Endometrium (tissue), 2 donors: ENCODE results near the gene WDPCP.
"Not testable (repeated sequence)": the region's sequence is repeated elsewhere in the genome, so short reads cannot be mapped to it uniquely, and the experiment has no call there.

Source experiments
- FAIRE-seq: peaks from 2 replicates; lab custom pipeline; 2012; peaks lifted over from hg19 to GRCh38; lab: Jason Lieb, UNC
- donor health status: control.
- donor health status: control.

Gene WDPCP

DNA sequence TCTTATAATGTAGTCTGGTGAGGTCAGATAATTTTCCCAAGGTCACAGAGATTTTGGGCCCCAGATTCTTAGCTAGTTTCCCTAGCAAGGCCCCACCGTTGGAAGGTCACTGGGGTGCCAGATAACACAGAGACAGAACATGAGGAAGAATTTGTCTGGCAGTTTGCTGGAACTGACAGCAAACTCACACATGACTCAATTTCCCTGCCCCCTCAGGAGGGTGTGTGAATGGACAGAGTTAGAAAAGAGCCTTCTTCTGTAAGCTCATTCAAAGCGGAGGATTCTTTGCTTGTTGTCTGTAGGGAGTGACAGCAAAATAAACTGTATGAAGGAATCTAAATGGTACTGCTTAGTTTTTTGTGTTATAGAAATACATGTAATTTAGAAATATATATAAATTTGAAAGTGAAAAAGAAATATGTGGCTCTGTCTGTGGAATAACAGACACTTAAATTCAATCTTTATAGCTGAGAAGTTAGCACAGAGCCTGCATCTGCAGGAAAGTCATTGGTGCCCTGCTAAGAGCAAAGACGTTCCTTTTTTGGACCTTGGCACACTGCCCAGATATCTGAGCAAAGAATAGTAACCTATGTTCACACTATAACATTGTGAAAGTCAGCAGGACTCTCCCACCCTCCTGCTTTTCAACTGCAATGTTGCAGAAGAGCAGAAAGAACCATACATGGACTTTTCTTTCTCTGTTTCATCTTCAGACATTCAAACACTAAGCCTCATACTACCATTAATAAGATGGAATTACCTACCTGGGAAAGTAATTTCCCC is 2.5 kb upstream of the WDPCP start:
- FAIRE-seq, result no peak

DNA sequence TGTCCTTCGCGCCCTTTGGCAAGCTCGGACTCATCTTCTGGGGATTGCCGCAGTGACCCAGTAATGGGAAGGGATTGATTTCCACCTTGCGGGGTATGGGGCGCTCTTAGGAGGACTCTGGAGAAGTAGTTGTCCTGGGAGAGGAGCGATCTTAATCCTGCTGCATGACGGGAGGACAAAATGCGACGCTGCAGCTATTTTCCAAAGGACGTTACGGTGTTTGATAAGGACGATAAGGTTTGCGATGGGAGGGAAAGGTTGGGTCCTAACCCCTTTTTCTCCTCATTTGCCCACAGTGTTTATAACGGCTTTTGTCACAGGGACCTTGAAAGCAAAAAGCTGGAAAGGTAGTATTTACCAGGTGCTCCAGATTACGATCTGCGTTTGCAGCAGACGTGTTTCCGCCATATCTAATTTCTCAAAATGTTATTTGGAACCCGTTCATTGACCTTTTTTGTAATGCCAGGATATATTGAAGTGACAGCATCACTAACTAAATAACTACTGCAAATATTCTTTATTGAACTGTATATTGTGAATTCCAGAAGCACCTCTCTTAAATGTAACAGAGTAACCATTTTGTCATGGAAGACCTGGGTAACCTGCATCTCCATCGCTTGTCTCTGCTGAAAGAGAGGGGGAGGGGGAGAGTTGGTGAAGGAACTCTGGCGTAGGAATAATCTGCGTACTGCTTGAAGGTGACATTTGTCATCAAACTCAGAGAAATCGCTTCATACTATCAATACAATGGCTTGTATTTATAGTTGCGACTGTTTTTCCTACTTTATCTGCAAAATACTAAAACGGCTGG is 1.1 kb upstream of the WDPCP start:
- FAIRE-seq, result no peak

DNA sequence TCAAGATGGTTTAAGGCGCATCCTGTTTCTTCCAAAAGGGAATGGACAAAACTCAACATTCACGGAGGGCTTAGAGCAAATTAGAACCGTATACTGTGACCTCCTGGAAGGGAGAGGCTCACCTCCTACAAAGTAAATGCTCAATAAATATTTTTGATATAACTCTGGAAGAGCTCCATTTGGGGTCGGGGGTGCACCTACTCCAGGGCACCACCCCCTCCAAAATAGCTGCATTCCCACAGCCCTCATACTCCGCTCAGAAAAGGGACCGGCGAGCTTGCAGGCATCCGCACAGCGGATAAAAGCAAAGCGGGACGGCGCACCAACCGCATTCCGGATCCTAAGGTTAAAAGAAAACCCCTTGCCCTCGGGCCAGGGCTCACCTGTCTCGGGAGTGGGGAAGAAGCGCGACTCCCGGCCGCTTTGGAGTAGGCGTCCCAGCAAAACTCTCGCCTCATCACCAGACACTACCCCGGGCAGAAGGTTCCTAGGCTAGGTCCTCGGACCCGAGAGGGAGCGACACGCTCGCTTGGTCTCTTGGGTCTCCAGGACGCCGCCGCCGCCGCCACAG is 378 bp downstream of the WDPCP start:
- FAIRE-seq, result no peak

DNA sequence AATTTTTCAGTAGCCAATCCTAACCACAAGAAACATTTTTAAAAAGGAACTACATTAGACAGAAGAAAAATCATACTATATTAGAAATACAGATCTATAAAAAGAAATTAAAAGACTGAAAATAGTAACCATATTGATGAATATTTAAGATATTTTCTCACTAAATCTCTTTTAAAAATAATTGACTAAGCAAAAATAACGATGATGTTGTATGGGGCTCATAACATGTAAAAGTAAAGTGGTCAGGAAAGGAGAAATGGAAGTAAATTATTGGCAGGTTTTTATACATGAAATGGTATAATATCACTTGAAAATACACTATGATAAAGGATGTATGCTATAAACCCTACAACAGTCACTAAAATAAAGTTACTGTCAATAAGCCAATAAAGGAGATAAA is 5.4 kb downstream of the WDPCP start:
- FAIRE-seq, result no peak

DNA sequence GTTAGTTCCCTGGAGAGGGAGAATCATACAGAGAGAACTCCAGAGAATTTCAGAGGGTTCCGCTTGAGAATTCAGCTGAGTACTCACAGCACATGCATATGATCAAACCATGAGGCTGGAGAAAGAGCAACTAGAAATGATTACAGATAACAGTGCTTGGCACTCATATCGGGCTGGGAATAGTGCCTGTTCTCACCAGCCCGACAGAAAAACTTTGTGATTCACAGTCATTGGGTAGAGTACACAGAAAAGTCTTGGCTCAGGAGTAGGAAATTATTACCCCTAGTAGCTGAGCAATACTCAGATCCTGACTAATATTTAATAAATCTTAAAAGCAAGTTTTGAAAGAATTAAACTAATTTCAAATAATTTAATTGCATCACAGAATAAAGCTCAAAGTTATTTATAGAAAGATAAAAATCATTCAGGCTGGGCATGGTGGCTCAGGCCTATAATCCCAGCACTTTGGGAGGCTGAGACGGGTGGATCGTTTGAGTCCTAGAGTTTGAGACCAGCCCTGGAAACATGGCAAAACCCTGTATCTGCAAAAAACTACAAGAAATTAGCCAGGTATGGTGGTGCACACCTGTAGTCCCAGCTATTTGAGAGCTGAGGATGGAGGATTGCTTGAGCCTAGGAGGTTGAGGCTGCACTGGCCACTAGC is 6.8 kb downstream of the WDPCP start:
- FAIRE-seq, result no peak

DNA sequence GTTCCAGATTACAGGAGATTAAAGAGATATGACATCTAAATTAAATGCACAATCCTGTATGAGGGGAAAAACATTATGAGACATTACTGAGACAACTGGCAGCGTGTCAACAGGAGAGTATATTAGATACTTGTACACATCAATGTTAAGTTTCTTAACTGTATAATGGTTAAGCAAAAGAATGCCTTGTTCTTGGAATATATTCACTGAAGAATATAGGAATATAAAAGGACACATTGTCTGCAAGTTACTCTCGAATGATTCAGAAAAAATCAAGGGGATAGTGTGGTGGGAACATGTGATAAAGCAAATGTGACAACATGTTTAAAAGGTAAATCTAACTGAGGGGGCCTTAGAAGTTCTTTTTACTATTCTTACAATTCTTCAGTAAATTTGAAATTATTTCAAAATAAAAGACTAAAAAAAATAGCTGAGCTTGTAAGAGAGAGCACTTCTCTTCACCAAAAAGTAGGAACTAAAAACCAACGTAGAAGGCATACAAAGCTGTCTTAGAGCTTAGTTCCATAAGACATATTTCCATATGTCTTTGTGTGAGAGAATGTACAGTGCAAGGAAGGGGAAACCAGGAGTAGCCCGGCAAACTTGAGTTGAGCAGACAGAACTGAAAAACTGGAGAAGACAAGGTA is 7.5 kb downstream of the WDPCP start:
- no peak for FAIRE-seq

DNA sequence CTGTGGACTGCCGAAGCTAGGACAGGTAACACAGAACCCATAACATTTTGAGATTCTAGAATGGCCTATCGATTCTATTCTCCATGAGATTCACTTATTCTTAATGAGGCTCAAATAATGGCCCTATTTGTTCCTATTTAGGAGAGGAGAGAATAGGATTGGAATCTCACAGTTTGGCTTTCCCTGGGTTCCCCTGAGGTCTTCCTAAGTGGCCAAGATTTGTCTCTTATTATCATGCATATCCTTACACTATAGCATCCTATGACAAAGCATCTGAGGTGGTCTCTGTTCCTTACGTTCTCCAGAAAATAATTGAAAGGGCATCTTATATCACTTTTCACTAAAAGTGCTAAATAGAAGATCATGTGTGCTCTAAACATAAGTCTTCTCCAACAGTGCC is 9.5 kb downstream of the WDPCP start:
- FAIRE-seq, result no peak

DNA sequence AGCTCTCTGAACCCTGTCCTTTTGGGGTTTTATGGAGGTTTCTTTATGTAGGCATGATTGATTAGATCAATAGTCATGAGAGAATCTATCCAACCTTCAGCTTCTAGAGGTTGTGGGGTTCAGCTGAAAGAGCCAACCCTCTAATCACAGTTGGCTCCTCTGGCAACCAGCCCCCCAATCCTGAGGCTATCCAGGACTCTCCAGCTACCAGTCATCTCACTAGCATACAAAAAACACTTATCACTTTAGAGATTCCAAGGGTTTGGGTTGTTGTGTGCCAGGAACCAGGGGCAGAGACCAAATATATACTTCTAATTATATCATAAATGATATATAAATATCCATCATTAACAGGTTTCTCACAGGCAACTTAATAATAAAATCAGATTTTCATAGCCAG is 11.7 kb downstream of the WDPCP start:
- no peak for FAIRE-seq

DNA sequence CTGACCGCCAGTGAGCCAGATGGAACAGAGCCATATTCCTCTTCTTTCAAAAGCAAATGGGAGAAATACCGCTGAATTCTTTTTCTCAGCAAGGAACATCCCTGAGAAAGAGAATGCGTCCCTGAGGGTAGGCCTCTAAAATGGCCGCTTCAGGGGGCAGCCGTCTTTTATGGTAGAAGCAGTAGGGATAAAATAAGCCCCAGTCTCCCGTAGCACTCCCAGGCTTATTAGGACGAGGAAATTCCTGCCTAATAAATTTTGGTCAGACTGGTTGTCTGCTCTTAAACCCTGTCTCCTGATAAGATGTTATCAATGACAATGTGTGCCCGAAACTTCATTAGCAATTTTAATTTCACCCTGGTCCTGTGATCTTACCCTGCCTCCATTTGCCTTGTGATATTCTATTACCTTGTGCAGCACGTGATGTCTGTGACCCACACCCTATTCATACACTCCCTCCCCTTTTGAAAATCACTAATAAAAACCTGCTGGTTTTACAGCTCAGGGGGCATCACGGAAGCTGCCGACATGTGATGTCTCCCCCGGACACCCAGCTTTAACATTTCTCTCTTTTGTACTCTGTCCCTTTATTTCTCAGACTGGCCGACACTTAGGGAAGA is 14.4 kb downstream of the WDPCP start:
- FAIRE-seq, result not testable (repeated sequence)

DNA sequence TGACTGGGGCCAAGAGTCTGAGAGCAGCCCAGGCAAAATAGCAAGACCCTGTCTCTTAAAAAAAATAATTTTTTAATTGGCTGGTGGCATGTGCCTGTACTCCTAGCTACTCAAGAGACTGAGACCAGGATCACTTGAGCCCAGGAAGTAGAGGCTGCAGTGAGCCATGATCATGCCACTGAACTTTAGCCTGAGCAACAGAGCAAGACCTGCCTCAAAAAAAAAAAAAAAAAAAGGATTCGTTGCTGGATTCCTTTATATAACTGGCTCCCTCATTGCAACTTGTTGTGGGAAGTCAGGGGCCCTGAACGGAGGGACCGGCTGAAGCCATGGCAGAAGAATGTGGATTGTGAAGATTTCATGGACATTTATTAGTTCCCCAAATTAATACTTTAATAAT is 15.3 kb downstream of the WDPCP start:
- not testable (repeated sequence) for FAIRE-seq

DNA sequence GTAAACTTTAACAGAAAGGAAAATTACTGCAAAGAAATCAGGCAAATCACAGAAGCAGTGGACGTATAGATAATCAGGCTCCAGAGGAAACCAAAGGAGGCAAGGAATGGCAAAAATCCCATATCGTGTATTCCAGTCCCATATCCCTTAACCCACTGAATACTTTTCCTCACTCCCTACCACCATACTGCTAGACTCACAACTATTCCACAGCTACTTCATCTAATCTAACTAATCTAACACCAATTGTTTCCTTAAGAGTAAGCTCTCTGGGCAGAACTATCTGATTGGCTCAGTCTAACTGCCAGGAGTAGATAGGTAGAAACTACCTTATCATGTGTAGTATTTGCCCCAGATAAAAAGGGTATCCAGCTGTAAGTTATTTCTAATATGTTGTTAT is 16.3 kb downstream of the WDPCP start:
- no peak for FAIRE-seq

DNA sequence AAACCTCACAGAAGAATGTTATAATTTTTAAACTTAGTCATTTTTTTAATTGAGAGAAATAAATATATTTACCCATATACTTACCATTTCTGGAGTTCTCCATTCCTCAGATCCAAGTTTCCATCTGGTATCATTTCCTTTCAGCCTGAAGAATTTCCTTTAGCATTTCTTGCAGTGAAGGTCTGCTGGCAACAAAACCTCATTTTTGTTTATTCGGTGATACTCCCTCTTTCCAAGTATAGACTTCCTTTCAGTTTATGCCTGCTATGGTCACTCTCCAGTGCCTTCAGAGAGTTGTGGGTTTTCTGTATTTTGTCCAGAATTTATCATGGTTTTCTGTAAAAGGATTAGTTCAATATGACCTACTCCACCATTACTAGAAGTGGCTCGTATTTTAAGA is 17.0 kb downstream of the WDPCP start:
- FAIRE-seq, result no peak

DNA sequence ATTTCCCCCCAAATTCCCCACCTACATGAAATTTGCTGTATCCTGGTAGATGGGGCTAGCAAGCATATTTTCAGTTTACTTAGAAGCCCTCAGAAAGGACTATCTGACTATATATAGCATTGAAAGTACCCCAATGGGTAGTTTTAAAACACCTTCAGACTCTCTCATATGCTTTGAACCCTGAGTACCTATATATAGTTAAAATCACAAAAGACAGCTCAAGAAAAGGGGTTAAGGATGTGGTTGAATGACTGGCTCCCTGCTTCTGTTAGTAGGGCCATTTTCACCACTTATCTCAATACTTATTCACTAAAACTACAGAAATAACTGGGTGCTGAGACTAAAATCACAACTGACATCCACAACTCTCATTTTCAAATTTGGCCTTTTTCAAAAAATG is 18.5 kb downstream of the WDPCP start:
- no peak for FAIRE-seq

DNA sequence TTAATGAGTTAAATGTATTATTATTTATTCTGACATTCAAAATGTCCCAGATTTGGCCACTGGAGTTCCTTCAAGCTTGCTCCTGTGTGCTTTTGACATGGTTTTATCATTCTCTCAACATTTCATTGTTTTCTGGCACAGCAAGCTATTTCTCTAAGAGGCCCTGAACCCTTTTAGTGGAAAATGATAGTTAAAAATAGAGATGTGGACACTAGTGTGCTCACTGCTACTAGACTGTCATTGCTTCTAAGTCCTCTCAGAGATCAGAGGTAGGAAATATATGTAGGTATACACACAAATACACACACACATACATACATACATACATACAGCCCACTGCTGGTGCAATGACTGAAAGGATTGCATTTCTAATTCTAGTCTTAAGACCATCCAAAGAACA is 25.5 kb downstream of the WDPCP start:
- no peak for FAIRE-seq

DNA sequence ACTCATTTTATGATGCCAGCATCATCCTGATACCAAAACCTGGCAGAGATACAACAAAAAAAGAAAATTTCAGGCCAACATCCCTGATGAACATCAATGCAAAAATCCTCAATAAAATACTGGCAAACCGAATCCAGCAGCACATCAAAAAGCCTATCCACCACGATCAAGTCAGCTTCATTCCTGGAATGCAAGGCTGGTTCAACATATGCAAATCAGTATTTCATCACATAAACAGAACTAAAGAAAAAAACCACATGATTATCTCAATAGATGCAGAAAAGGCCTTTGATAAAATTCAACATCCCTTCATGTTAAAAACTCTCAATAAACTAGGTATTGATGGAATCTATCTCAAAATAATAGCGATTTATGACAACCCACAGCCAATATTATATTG is 29.4 kb downstream of the WDPCP start:
- not testable (repeated sequence) for FAIRE-seq

DNA sequence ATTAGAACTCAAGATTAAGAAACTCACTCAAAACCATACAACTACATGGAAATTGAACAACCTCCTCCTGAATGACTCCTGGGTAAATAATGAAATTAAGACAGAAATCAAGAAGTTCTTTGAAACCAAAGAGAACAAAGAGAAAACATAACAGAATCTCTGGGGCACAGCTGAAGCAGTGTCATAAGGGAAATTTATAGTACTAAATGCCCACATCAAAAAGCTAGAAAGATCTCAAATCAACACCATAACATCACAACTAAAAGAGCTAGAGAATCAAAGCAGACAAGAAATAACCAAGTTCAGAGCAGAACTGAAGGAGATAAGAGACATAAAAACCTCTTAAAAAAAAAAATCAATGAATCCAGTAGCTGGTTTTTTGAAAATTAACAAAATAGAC is 30.5 kb downstream of the WDPCP start:
- FAIRE-seq, result not testable (repeated sequence)

DNA sequence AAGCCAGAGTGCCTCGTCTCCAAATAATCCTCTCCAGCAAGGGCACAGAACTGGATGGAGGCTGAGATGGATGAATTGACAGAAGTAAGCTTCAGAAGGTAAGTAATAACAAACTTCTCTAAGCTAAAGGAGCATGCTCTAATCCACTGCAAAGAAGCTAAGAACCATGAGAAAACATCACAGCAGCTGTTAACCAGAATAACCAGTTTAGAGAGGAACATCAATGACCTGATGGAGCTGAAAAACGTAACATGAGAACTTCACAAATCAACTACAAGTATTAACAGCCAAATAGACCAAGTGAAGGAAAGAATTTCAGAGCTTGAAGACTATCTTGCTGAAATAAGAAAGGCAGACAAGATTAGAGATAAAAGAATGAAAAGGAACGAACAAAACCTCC is 32.3 kb downstream of the WDPCP start:
- no peak for FAIRE-seq

DNA sequence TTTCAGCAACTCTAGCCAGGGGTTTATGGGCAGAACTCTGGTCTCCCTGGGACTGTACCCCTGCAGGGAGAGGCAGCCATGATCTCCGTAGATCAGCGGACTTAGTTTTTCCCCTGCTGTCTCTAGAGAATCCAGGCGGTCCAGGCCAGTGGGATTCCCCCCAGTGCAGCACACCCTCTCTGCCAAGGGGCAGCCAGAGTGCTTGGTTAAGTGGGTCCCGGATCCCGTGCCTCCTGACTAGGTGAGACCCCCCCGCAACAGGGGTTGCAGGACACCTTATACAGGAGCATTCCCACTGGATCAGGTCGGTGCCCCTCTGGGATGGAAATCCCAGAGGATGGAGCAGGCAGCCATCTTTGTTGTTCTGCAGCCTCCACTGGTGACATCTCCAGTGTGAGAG is 33.0 kb downstream of the WDPCP start:
- FAIRE-seq, result no peak

DNA sequence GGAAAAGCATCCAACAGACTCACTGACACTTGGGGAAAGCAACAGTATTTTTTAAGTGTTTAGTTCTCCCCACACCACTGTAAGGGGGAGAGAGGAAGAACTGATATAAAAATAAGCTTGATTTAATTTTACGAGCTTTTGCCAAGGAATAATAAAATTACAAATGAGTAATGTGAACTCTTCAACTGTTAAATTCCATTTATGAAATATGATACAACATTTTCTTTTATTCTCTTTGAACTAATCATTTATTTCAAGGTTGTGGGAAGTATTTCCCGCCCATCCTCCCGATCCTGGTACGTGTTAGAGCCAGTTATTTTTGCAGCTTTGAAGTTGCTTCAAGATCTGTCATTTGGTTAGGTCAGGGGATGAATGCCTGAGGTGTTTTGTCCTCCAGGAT is 35.2 kb downstream of the WDPCP start:
- no peak for FAIRE-seq

DNA sequence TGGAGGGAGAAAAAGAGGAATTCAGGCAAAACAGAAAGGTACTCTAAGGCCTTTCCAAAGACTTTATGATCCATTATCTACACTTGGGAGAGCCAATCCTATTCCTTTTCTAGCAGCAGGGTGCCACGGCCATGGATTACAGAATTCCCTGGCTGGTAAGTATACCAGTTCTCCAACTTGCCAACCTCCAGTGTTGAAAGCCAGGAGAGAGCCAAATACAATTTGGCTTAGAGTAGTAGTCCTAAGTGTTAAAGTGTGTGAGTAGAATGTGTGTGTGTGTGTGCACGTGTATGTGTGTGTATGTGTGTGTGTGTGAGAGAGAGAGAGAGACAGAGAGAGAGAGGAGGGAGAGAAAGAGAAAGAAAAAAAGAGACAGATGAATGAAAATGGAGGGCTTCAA is 43.3 kb downstream of the WDPCP start:
- FAIRE-seq, result no peak

DNA sequence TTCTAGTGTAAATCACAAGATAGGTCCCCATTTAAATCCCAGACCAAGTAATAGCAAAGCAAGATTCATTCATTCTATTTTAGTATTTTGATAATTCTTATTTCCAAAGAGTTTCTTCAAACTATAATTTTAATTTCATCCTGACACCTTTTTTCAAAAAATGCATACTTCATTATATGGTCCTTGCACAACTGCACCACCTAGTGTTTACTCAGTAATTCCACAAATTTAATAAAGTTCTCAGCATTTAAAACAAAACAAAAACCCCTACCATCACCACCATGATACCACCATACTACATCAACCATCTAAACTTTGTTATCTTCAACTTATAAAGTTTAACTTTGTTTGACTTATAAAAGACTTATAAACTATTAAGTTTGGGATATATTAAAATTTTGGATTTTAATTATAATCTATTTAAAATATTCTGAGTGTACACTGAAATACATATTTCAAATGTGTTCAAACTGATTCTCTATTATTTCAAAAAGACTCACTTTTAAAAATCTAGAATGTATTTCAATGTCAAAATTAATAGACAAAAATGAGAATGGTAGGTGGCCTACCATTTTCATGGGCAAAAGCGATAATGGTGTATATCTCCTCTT is 44.2 kb downstream of the WDPCP start:
- peak; percentile 80 for FAIRE-seq
